C4-2B (cell line): ENCODE data around the gene PHPT1.

Source experiments
- ZFX ChIP-seq: fragments of 450-650 bp; IDR thresholded peaks from 2 replicates; pipeline ENCODE4 v1.6.1; 2017
- TF ChIP-seq, protein P1 (sequence below): fragments of 450-650 bp; conservative IDR thresholded peaks from 2 replicates; pipeline ENCODE4 v1.5.1; 2017; ENCODE audit warnings: mild to moderate bottlenecking

DNA sequence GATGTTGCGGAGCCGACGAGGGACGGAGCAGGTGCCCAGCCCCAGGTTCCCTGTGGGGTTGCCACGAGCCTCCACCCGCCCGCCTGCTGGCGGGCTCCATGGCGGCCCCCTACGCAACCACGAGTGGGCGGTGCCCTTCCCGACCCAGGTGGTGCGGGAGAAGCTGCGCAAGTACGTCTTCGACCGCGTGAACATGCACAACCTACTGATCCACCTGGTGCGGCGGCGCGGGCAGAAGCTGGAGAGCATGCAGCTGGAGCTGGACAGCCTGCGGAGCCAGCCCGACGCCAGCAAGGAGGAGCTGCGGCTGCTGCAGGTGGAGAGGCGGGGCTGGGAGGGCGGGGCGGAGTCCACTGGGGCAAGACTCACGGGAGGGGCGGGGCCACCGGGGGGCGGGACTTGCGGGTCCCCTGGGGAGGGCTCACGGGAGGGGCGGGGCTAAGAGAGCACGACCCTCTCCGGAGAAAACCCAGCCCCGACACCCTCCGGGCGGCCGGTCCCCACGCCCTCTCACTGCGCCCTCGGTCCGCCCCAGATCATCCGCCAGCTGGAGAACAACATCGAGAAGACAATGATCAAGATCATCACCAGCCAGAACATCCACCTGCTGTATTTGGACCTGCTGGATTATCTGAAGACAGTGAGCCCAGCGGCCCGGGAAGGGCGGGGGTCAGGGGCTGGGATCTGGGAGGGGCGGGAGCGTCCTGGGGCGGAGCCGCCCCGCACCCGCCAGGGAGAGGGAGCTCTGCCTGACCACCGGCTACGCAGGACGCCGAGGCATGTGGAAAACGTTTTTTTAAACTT lies 49.2 kb upstream of the PHPT1 start:
- TF ChIP-seq, protein P1, sequence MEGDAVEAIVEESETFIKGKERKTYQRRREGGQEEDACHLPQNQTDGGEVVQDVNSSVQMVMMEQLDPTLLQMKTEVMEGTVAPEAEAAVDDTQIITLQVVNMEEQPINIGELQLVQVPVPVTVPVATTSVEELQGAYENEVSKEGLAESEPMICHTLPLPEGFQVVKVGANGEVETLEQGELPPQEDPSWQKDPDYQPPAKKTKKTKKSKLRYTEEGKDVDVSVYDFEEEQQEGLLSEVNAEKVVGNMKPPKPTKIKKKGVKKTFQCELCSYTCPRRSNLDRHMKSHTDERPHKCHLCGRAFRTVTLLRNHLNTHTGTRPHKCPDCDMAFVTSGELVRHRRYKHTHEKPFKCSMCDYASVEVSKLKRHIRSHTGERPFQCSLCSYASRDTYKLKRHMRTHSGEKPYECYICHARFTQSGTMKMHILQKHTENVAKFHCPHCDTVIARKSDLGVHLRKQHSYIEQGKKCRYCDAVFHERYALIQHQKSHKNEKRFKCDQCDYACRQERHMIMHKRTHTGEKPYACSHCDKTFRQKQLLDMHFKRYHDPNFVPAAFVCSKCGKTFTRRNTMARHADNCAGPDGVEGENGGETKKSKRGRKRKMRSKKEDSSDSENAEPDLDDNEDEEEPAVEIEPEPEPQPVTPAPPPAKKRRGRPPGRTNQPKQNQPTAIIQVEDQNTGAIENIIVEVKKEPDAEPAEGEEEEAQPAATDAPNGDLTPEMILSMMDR = no peak
- TF ChIP-seq ZFX = no peak
